Ovary (tissue), 3 donors: ENCODE data around the gene HTT-AS.

Source experiments
- EP300 ChIP-seq: sonication (generic); formaldehyde crosslinking; IDR thresholded peaks from one replicate; pipeline ENCODE4 v1.6.1; 2017; ENCODE audit warnings: antibody characterized with exemption
- POLR2A ChIP-seq: fragments of 450-650 bp; IDR thresholded peaks from one replicate; pipeline ENCODE4 v1.6.1; 2017; ENCODE audit warnings: antibody characterized with exemption, mild to moderate bottlenecking, moderate library complexity
- TF ChIP-seq, protein P1 (sequence below), 3 donors: fragments of 450-650 bp in 2 of 3; fragments of 200-600 bp in 1 of 3; IDR thresholded peaks; one replicate each; pipeline versions ENCODE4 v1.5.1 to v1.8.0; 2016 to 2022; ENCODE audit warnings: antibody characterized with exemption in 3 of 3, mild to moderate bottlenecking in 1 of 3
- donor health status: DM: no; HTN: no; CAD: no.

DNA sequence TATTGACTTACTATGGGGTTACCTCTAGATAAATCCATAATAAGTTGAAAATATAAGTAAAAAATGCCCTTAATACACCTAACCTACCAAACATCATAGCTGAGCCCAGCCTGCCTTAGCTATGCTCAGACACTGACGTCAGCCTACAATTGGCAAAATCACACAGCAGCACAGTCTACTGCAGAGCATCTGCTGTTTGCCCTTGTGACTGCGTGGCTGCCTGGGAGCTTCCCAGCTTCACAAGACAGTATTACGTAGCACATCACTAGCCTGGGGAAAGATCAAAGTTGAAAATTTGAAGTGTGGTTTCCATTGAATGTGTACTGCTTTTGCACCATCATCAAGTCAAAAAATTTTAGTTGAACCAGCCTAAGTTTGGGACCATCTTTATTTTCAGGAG, 8.8 kb downstream of the HTT-AS start:
- TF ChIP-seq, protein P1, sequence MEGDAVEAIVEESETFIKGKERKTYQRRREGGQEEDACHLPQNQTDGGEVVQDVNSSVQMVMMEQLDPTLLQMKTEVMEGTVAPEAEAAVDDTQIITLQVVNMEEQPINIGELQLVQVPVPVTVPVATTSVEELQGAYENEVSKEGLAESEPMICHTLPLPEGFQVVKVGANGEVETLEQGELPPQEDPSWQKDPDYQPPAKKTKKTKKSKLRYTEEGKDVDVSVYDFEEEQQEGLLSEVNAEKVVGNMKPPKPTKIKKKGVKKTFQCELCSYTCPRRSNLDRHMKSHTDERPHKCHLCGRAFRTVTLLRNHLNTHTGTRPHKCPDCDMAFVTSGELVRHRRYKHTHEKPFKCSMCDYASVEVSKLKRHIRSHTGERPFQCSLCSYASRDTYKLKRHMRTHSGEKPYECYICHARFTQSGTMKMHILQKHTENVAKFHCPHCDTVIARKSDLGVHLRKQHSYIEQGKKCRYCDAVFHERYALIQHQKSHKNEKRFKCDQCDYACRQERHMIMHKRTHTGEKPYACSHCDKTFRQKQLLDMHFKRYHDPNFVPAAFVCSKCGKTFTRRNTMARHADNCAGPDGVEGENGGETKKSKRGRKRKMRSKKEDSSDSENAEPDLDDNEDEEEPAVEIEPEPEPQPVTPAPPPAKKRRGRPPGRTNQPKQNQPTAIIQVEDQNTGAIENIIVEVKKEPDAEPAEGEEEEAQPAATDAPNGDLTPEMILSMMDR (IDR thresholded peaks at IDR 0.05): no peak
- TF ChIP-seq EP300: no peak
- no peak for TF ChIP-seq POLR2A
